ENCODE results near the gene TMEM89. TPM values are rescaled to one million over a fixed set of nuclear protein-coding genes. Genes with fewer than 3 reads are reported as not detected.

TMEM89 gene
- total RNA-seq, 1 experiment from 2014 or later, result not detected

DNA sequence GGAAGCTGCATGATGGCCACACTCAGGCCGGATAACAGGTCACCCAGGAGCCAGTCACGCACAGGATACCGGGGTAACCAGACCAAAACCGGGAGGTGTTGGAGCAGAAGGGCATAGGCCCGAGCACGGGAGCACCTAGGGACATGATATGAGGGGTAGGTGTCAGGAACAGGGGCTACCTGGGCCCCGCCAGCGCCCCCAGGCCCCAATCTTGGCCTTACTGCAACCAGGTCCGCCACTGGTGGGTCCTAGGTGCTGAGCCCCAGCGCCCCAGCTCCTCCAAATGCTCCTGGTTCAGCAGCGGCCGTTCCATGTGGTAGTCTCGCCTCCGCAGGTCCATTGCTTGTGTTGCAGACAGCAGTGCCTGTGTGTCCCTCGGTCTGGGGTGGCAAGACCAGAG lies 11.7 kb upstream of the TMEM89 start:
- H3K27ac ChIP-seq (ENCODE audit: low read length), result no peak overlapping the region
- no TSS peak for BruUV-seq (replicated peaks)
- ChIA-PET CTCF (no interaction called here), POLR2A (no interaction called here)
- no peaks in the 10 kb centered on the region for H3K27me3 ChIP-seq (ENCODE audit: control insufficient read depth, insufficient read depth, low read length)
- no peaks in the 10 kb centered on the region for H3K9me3 ChIP-seq (ENCODE audit: control insufficient read depth, insufficient read depth, low read depth, low read length)
- no peak overlapping the region for H3K4me3 ChIP-seq (ENCODE audit: low read depth in 2 of 2, low read length in 2 of 2)
- intact Hi-C loops (cut with micrococcal nuclease; ENCODE audit: unreplicated experiment) (no loop called here), in situ Hi-C loops (cut with HindIII; ENCODE audit: low pct_unique_long_range_greater_than_20kb, low sequenced_read_pairs) (no loop called here)
- DNase-seq (ENCODE audit: low read depth, low spot score) (no peak), ATAC-seq (no peak)
- TF ChIP-seq POLR2AphosphoS5 (IDR thresholded peaks at IDR 0.05; ENCODE audit: low read depth, low read length) (no peak), TCF7L2 (IDR thresholded peaks at IDR 0.05; ENCODE audit: low read depth, low read length) (no peak), SIN3A (IDR thresholded peaks at IDR 0.05; ENCODE audit: borderline replicate concordance, insufficient read depth, low read depth, low read length) (no peak)
- TF ChIP-seq, protein P1, sequence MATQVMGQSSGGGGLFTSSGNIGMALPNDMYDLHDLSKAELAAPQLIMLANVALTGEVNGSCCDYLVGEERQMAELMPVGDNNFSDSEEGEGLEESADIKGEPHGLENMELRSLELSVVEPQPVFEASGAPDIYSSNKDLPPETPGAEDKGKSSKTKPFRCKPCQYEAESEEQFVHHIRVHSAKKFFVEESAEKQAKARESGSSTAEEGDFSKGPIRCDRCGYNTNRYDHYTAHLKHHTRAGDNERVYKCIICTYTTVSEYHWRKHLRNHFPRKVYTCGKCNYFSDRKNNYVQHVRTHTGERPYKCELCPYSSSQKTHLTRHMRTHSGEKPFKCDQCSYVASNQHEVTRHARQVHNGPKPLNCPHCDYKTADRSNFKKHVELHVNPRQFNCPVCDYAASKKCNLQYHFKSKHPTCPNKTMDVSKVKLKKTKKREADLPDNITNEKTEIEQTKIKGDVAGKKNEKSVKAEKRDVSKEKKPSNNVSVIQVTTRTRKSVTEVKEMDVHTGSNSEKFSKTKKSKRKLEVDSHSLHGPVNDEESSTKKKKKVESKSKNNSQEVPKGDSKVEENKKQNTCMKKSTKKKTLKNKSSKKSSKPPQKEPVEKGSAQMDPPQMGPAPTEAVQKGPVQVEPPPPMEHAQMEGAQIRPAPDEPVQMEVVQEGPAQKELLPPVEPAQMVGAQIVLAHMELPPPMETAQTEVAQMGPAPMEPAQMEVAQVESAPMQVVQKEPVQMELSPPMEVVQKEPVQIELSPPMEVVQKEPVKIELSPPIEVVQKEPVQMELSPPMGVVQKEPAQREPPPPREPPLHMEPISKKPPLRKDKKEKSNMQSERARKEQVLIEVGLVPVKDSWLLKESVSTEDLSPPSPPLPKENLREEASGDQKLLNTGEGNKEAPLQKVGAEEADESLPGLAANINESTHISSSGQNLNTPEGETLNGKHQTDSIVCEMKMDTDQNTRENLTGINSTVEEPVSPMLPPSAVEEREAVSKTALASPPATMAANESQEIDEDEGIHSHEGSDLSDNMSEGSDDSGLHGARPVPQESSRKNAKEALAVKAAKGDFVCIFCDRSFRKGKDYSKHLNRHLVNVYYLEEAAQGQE (IDR thresholded peaks at IDR 0.05; ENCODE audit: insufficient read depth in 1 of 2, low read depth in 2 of 2, low read length in 1 of 2), result no peak
- TF ChIP-seq, protein P2, sequence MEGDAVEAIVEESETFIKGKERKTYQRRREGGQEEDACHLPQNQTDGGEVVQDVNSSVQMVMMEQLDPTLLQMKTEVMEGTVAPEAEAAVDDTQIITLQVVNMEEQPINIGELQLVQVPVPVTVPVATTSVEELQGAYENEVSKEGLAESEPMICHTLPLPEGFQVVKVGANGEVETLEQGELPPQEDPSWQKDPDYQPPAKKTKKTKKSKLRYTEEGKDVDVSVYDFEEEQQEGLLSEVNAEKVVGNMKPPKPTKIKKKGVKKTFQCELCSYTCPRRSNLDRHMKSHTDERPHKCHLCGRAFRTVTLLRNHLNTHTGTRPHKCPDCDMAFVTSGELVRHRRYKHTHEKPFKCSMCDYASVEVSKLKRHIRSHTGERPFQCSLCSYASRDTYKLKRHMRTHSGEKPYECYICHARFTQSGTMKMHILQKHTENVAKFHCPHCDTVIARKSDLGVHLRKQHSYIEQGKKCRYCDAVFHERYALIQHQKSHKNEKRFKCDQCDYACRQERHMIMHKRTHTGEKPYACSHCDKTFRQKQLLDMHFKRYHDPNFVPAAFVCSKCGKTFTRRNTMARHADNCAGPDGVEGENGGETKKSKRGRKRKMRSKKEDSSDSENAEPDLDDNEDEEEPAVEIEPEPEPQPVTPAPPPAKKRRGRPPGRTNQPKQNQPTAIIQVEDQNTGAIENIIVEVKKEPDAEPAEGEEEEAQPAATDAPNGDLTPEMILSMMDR (IDR thresholded peaks at IDR 0.05), result no peak
- peaks cover 18% of the 10 kb centered on the region for H3K4me1 ChIP-seq (ENCODE audit: control insufficient read depth, insufficient read depth, low read length)
- H3K36me3 ChIP-seq (ENCODE audit: control insufficient read depth, insufficient read depth, low read length), result peaks cover 2% of the 10 kb centered on the region

DNA sequence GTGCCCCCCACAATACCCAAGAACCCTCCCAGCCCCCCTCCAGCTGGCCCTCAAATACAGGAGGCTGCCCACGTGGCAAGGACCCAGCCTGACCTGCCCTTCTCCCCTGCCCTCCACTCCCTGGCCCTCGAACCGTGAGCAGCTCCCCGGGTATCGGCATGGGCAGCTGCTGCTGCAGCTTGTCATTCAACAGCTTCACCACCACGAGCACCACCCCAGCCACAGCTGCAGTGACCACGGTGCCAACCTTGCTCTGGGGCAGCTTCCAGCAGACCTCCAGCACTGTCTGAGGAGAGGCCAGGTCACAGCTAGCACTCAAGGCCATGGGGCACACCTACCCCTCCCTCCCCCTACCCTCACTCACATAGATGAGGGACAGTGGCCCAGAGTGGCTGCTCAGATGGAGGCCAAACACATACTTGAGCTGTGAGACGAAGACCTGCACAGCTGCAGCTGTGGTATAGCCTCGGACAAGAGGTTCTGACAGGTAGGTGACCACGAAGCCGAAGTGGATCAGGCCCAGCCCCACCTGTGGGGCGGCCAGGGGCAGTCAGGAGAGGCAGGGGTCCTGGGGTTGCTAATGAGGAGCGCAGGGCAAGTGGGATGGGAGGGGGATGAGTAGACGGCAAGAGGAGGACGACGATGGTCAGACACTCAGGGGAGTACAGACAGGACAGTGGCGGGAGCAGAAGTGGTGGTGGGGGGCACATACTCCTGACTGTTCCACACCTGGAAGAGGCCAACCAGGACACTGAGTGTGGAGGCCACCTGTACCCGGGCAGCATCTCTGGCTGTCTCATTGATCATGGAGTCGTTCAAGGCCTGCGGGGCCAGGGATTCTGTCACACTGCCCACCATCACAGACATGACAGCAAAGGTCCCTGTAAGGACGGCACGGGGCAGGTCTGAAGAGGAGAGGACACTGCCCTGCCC lies 10.2 kb upstream of the TMEM89 start:
- intact Hi-C loops (cut with micrococcal nuclease; ENCODE audit: unreplicated experiment) (no loop called here), in situ Hi-C loops (cut with HindIII; ENCODE audit: low pct_unique_long_range_greater_than_20kb, low sequenced_read_pairs) (no loop called here)
- no TSS peak for BruUV-seq (replicated peaks)
- Histone ChIP-seq H3K27me3 (ENCODE audit: control insufficient read depth, insufficient read depth, low read length) (no peaks in the 10 kb centered on the region), H3K9me3 (ENCODE audit: control insufficient read depth, insufficient read depth, low read depth, low read length) (no peaks in the 10 kb centered on the region), H3K36me3 (ENCODE audit: control insufficient read depth, insufficient read depth, low read length) (peaks cover 2% of the 10 kb centered on the region), H3K4me1 (ENCODE audit: control insufficient read depth, insufficient read depth, low read length) (peaks cover 12% of the 10 kb centered on the region), H3K4me3 (ENCODE audit: low read depth in 2 of 2, low read length in 2 of 2) (no peak overlapping the region), H3K27ac (ENCODE audit: low read length) (no peak overlapping the region)
- ChIA-PET POLR2A (no interaction called here), CTCF (no interaction called here)
- TF ChIP-seq SIN3A (IDR thresholded peaks at IDR 0.05; ENCODE audit: borderline replicate concordance, insufficient read depth, low read depth, low read length) (no peak), TCF7L2 (IDR thresholded peaks at IDR 0.05; ENCODE audit: low read depth, low read length) (no peak), POLR2AphosphoS5 (IDR thresholded peaks at IDR 0.05; ENCODE audit: low read depth, low read length) (no peak)
- TF ChIP-seq, protein P1 (IDR thresholded peaks at IDR 0.05; ENCODE audit: insufficient read depth in 1 of 2, low read depth in 2 of 2, low read length in 1 of 2), result no peak
- TF ChIP-seq, protein P2 (IDR thresholded peaks at IDR 0.05), result no peak
- ATAC-seq (no peak), DNase-seq (ENCODE audit: low read depth, low spot score) (no peak)

Measured in Panc1 (cell line).